Osteoblast (primary cell): ENCODE data around the gene MYO5B. TPM values are rescaled to one million over a fixed set of nuclear protein-coding genes. Genes with fewer than 3 reads are reported as not detected.
"Not testable (repeated sequence)": the region's sequence is repeated elsewhere in the genome, so short reads cannot be mapped to it uniquely, and the experiment has no call there.

ENCODE experiments used
- DNase-seq: peaks from one replicate; pipeline ENCODE4 v3.0.0; 2011; ENCODE audit warnings: low spot score, mixed read lengths; ENCODE audit not compliant: insufficient read length; ENCODE audit errors: missing footprints
- H2AFZ ChIP-seq: 2 replicates; pipeline ENCODE4 v1.6.0; 2011; ENCODE audit warnings: mild to moderate bottlenecking, low read length
- H3K27ac ChIP-seq: 2 replicates; pipeline ENCODE4 v1.5.1; 2011; ENCODE audit warnings: mild to moderate bottlenecking, low read depth, low read length, moderate library complexity
- H3K27me3 ChIP-seq: 2 replicates; pipeline ENCODE4 v1.6.0; 2012; ENCODE audit warnings: mild to moderate bottlenecking, control low read depth, inconsistent platforms, low read length, moderate library complexity; ENCODE audit not compliant: insufficient read depth
- H3K36me3 ChIP-seq: 2 replicates; pipeline ENCODE4 v1.5.1; 2011; ENCODE audit warnings: mild to moderate bottlenecking, low read length, control low read depth, moderate library complexity; ENCODE audit not compliant: insufficient read depth
- H3K4me1 ChIP-seq: 2 replicates; pipeline ENCODE4 v1.5.1; 2011; ENCODE audit warnings: mild to moderate bottlenecking, low read length, control low read depth, moderate library complexity; ENCODE audit not compliant: insufficient read depth
- H3K4me2 ChIP-seq: 2 replicates; pipeline ENCODE4 v1.6.0; 2011; ENCODE audit warnings: mild to moderate bottlenecking, low read length; ENCODE audit not compliant: insufficient read depth
- H3K4me3 ChIP-seq: fragments of 200-600 bp; sonication (generic); 3 replicates; pipeline ENCODE4 v1.5.1; 2012; ENCODE audit warnings: mild to moderate bottlenecking, low read length, inconsistent platforms; ENCODE audit not compliant: insufficient read depth
- H3K79me2 ChIP-seq: 2 replicates; pipeline ENCODE4 v1.6.0; 2012; ENCODE audit warnings: mild to moderate bottlenecking, low read length, control low read depth, inconsistent platforms; ENCODE audit not compliant: insufficient read depth
- H3K9me3 ChIP-seq: 2 replicates; pipeline ENCODE4 v1.5.1; 2011; ENCODE audit warnings: low read depth, low read length, control low read depth
- H4K20me1 ChIP-seq: 2 replicates; pipeline ENCODE4 v1.6.0; 2012; ENCODE audit warnings: mild to moderate bottlenecking, low read length, control low read depth; ENCODE audit not compliant: insufficient read depth
- total RNA-seq: library from RNA; depleted of rRNA; stranded (reverse); fragments of >200 nt; gene quantifications from 2 replicates; pipeline ENCODE4 v1.2.3, GENCODE V29; 2012
- TF ChIP-seq, protein P1 (sequence below): IDR thresholded peaks from 2 replicates; pipeline ENCODE4 v1.5.1; 2011; ENCODE audit warnings: mild to moderate bottlenecking, low read depth, low read length, moderate library complexity; ENCODE audit errors: extremely low read depth

The MYO5B gene
- total RNA-seq, 1 donor, result 0.36 TPM

DNA sequence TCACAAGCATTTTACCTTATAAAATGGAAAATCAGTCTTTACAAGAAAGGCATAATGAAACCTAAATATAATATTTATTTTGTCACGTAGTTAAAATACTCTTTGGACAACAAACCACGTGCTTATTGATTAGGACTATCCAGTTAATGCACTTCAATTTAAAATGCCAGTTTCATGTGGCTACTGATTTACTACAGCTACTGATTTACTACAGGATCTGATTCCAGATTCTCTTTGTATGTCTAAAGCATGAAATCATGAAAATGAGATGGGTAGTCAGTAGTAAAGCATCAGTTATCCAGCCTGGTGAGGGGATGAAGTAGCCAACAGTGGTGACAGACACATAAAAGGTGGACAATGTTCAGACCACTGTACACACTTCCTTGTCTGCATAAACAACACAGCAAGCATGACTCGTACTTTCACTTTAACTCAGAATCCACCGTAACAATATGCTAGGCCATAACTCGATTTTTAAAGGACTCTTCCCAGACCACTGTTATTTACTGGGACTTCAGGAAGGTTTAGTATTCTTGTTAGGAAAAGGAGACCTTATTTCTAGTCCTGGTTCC, 406.5 kb downstream of the MYO5B start:
- no peaks in the 10 kb centered on the region for H4K20me1 ChIP-seq
- peak overlapping the region; percentile 25 for H2AFZ ChIP-seq
- peak overlapping the region; percentile 62 for H3K4me2 ChIP-seq
- H3K27me3 ChIP-seq, result no peaks in the 10 kb centered on the region
- H3K27ac ChIP-seq, result peak overlapping the region; percentile 7
- no peaks in the 10 kb centered on the region for H3K9me3 ChIP-seq
- TF ChIP-seq, protein P1, sequence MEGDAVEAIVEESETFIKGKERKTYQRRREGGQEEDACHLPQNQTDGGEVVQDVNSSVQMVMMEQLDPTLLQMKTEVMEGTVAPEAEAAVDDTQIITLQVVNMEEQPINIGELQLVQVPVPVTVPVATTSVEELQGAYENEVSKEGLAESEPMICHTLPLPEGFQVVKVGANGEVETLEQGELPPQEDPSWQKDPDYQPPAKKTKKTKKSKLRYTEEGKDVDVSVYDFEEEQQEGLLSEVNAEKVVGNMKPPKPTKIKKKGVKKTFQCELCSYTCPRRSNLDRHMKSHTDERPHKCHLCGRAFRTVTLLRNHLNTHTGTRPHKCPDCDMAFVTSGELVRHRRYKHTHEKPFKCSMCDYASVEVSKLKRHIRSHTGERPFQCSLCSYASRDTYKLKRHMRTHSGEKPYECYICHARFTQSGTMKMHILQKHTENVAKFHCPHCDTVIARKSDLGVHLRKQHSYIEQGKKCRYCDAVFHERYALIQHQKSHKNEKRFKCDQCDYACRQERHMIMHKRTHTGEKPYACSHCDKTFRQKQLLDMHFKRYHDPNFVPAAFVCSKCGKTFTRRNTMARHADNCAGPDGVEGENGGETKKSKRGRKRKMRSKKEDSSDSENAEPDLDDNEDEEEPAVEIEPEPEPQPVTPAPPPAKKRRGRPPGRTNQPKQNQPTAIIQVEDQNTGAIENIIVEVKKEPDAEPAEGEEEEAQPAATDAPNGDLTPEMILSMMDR, result no peak
- no peaks in the 10 kb centered on the region for H3K79me2 ChIP-seq
- H3K36me3 ChIP-seq, result peaks cover 36% of the 10 kb centered on the region
- H3K4me3 ChIP-seq, result peak overlapping the region; percentile 9
- H3K4me1 ChIP-seq, result peaks cover 4% of the 10 kb centered on the region
- no peak for DNase-seq

DNA sequence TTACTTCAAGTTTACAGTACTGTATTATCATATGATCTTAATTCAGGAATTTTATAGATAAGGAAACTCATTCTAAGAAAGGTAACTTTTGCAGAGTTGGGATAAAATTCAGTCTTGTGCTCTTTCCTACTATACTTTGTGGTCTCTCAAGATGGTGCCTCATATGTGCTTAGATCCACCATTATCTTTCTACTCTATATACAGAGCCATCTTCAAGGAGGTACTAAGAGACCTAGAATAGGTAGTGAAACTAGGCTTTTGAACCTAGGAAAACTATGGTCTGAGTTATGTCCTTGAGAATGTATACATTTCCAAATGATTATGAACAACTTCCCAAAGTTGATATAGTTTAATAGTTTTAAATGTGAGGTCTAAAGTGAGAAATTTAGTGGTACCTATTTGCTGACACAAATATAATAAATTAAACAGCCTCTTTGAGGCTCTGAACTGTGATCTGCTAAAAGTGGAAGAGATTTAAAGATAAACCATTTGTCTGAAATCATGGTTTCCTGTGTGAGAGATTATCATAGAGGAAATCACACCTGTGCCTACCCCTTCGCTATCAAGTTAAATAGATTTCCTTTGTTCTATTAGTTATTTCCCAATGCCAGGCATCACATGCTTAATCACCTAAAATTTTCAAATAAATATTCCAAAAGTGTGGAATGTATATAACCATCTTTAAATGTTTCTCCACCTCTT, 408.8 kb downstream of the MYO5B start:
- DNase-seq, result no peak
- H3K27me3 ChIP-seq, result no peaks in the 10 kb centered on the region
- H3K36me3 ChIP-seq, result peaks cover 29% of the 10 kb centered on the region
- H4K20me1 ChIP-seq, result no peaks in the 10 kb centered on the region
- H2AFZ ChIP-seq, result no peak overlapping the region
- no peaks in the 10 kb centered on the region for H3K79me2 ChIP-seq
- TF ChIP-seq, protein P1, result no peak
- no peak overlapping the region for H3K4me2 ChIP-seq
- H3K9me3 ChIP-seq, result no peaks in the 10 kb centered on the region
- H3K27ac ChIP-seq, result no peak overlapping the region
- H3K4me3 ChIP-seq, result no peak overlapping the region
- H3K4me1 ChIP-seq, result peaks cover 4% of the 10 kb centered on the region

DNA sequence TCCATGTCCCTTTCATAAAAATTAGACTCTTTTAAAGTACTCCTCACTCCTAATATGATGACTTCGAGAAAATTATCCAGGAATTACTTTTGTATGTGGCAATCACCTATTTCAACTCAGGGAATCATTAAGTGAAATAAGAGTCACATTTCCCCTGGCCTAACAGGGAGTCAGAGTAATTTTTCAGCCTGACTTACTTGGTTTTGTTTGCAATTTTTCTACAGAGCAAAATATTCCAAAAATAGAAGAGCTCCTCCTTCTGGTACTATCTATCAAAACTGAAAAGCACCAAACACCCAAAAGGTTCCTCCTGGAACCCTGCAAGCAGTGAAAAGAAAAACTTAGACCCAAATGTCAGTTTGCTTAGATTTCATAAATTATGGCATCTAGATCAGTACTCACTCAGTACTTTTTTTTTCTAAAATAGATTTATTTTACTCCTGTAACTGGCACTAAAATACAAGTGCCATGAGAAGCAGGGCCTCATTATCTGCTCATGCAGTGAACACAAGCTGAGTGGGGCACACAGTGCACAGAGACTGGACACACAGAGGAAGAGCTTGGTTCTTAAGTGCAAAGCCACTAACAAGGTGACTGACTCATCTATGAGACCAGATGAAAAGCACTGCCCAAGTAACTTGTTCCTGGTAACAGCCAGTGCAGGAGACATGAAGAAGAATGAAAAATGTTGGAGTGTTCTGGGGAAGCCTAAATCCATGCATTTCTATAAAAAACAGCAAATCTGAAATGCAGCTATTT, 410.3 kb downstream of the MYO5B start:
- Histone ChIP-seq H3K4me3 (no peak overlapping the region), H3K79me2 (no peaks in the 10 kb centered on the region), H3K4me1 (peaks cover 4% of the 10 kb centered on the region), H2AFZ (no peak overlapping the region), H3K27ac (no peak overlapping the region), H3K27me3 (no peaks in the 10 kb centered on the region), H3K4me2 (no peak overlapping the region), H3K9me3 (no peaks in the 10 kb centered on the region), H3K36me3 (peaks cover 23% of the 10 kb centered on the region), H4K20me1 (no peaks in the 10 kb centered on the region)
- DNase-seq, result peak; percentile 69
- TF ChIP-seq, protein P1, result peak; percentile 36

DNA sequence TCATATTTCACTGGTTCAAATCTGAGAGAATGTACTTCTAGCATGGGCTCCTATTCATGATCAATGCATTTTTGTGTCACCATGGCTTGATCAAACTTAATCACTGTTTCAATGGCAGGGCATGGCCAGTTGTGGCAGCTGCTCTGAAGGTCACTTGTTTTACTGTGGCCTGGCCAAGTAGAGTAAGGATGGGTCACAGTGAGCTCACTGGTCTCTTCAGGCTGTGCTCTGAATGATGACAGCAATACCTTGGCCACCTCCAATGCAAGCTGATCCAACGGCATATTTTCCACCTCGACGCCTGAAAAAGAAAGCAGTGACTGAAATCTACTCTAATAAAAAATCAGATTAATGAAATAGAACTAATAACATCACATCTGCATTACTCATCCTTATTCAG, 411.3 kb downstream of the MYO5B start:
- H3K4me3 ChIP-seq, H3K27me3 ChIP-seq, H4K20me1 ChIP-seq, H3K4me2 ChIP-seq, H3K27ac ChIP-seq, DNase-seq, H2AFZ ChIP-seq, H3K79me2 ChIP-seq, H3K9me3 ChIP-seq, H3K4me1 ChIP-seq: not testable (repeated sequence)
- peaks cover 20% of the 10 kb centered on the region for H3K36me3 ChIP-seq
